Keratinocyte (primary cell): Measurements from ENCODE around the gene CWC22. TPM values are rescaled to one million over a fixed set of nuclear protein-coding genes. Genes with fewer than 3 reads are reported as not detected.
A peak's percentile ranks its signal among the peaks of the same experiment; 100 is the strongest.

Experiments
- DNase-seq: peaks from one replicate; pipeline ENCODE4 v3.0.0-alpha.2; 2011; ENCODE audit warnings: low read depth, missing footprints, low spot score
- FAIRE-seq: peaks from 2 replicates; lab custom pipeline; 2011; peaks lifted over from hg19 to GRCh38; lab: Jason Lieb, UNC
- H2AFZ ChIP-seq: 2 replicates; pipeline ENCODE4 v1.6.0; 2012; ENCODE audit warnings: low read length, control low read depth, inconsistent platforms; ENCODE audit not compliant: control insufficient read depth
- H3K27ac ChIP-seq: 2 replicates; pipeline ENCODE4 v1.5.1; 2011; ENCODE audit warnings: low read length; ENCODE audit not compliant: control insufficient read depth, insufficient read depth
- H3K27me3 ChIP-seq: 3 replicates; pipeline ENCODE4 v1.6.0; 2011; ENCODE audit warnings: low read length; ENCODE audit not compliant: control insufficient read depth, insufficient read depth; ENCODE audit errors: extremely low read depth
- H3K36me3 ChIP-seq, 2 experiments: 2 replicates in 1 of 2; 3 replicates in 1 of 2; pipeline ENCODE4 v1.5.1; 2011; ENCODE audit warnings: low read length in 2 of 2, mild to moderate bottlenecking in 1 of 2; ENCODE audit not compliant: control insufficient read depth in 2 of 2, insufficient read depth in 2 of 2; ENCODE audit errors: extremely low read depth in 1 of 2
- H3K4me1 ChIP-seq: 3 replicates; pipeline ENCODE4 v1.5.1; 2011; ENCODE audit warnings: low read length; ENCODE audit not compliant: control insufficient read depth, insufficient read depth; ENCODE audit errors: extremely low read depth
- H3K4me2 ChIP-seq: 3 replicates; pipeline ENCODE4 v1.6.0; 2011; ENCODE audit warnings: low read depth, low read length; ENCODE audit not compliant: control insufficient read depth, insufficient read depth; ENCODE audit errors: extremely low read depth
- H3K4me3 ChIP-seq, 3 experiments: fragments of 200-600 bp in 1 of 3; sonication (generic) in 1 of 3; 2 replicates in 2 of 3; 3 replicates in 1 of 3; pipeline ENCODE4 v1.5.1; 2011 to 2016; ENCODE audit warnings: low read length in 3 of 3, mild to moderate bottlenecking in 3 of 3, control low read depth in 2 of 3, inconsistent platforms in 1 of 3, low read depth in 1 of 3, mixed read lengths in 1 of 3, mixed run types in 1 of 3, moderate library complexity in 1 of 3; ENCODE audit not compliant: control insufficient read depth in 2 of 3, insufficient read depth in 2 of 3; ENCODE audit errors: extremely low read depth in 1 of 3
- H3K79me2 ChIP-seq: 2 replicates; pipeline ENCODE4 v1.6.0; 2012; ENCODE audit warnings: low read length; ENCODE audit not compliant: control insufficient read depth, insufficient read depth
- H3K9ac ChIP-seq: 3 replicates; pipeline ENCODE4 v1.6.0; 2011; ENCODE audit warnings: low read length; ENCODE audit not compliant: control insufficient read depth, insufficient read depth; ENCODE audit errors: extremely low read depth
- H3K9me1 ChIP-seq: 3 replicates; pipeline ENCODE4 v1.6.0; 2011; ENCODE audit warnings: low read length; ENCODE audit not compliant: control insufficient read depth, insufficient read depth; ENCODE audit errors: extremely low read depth
- H3K9me3 ChIP-seq: 2 replicates; pipeline ENCODE4 v1.5.1; 2012; ENCODE audit warnings: low read depth, low read length; ENCODE audit not compliant: control insufficient read depth
- H4K20me1 ChIP-seq: 3 replicates; pipeline ENCODE4 v1.6.0; 2011; ENCODE audit warnings: low read length; ENCODE audit not compliant: control insufficient read depth, insufficient read depth; ENCODE audit errors: extremely low read depth
- EZH2 ChIP-seq: IDR thresholded peaks from one replicate; pipeline ENCODE4 v1.6.1; 2012; ENCODE audit warnings: inconsistent platforms, mild to moderate bottlenecking, low read length, moderate library complexity
- dilution Hi-C: fragments of 300-500 bp; cut with MboI; formaldehyde crosslinking; loops from one replicate; pipeline ENCODE4 v1.7.0; 2020; ENCODE audit warnings: low sequenced_read_pairs; ENCODE audit not compliant: extremely low pct_ligation_motif_present
- polyA plus RNA-seq, 5 experiments: library from polyadenylated mRNA; depleted of rRNA in 3 of 5; stranded (reverse) in 3 of 5; stranded (forward) in 1 of 5; unstranded in 1 of 5; fragments of >200 nt; gene quantifications; 1 replicate in 1 of 5; 2 replicates in 3 of 5; 3 replicates in 1 of 5; pipeline versions ENCODE4 v1.2.1 to v1.2.3, GENCODE V29; 2011 to 2012; ENCODE audit warnings: missing spikeins in 2 of 5, low read depth in 1 of 5, low replicate concordance in 1 of 5
- TF ChIP-seq, protein P1 (sequence below), 3 experiments: IDR thresholded peaks in 1 of 3; conservative IDR thresholded peaks in 1 of 3; optimal IDR thresholded peaks in 1 of 3; 2 replicates in 2 of 3; 3 replicates in 1 of 3; pipeline versions ENCODE3 to v1.5.1; 2011; ENCODE audit warnings: low read length in 3 of 3, mild to moderate bottlenecking in 3 of 3, moderate library complexity in 2 of 3, control low read depth in 1 of 3, inconsistent platforms in 1 of 3; ENCODE audit not compliant: insufficient read depth in 2 of 3; ENCODE audit errors: extremely low read depth in 1 of 3

Gene CWC22
- polyA plus RNA-seq, 1 donor (not counting 4 experiments of a cell fraction or from before 2014, with no cell fraction given), result 8.8 TPM

DNA sequence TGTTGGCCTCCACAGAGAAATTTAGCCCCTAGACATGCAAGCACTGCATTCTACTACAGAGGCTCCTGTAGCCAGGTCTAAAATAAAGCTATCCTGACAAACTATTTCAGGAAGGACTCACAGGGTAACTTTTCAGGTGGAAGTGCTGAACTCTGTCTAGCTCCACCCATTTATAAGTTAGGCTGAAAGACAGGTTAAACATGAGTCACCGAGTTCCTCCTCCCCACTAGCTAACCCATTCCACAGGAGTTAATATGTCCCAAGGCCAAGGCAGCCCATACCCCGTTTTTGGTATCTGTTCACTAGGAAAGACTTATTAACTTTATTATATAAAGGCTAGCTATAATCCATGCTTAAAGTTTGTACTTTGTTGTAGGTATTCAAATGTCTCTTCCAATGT is 3.5 kb downstream of the CWC22 start:
- no peak overlapping the region for H3K9ac ChIP-seq
- no peak for TF ChIP-seq EZH2
- TF ChIP-seq, protein P1, sequence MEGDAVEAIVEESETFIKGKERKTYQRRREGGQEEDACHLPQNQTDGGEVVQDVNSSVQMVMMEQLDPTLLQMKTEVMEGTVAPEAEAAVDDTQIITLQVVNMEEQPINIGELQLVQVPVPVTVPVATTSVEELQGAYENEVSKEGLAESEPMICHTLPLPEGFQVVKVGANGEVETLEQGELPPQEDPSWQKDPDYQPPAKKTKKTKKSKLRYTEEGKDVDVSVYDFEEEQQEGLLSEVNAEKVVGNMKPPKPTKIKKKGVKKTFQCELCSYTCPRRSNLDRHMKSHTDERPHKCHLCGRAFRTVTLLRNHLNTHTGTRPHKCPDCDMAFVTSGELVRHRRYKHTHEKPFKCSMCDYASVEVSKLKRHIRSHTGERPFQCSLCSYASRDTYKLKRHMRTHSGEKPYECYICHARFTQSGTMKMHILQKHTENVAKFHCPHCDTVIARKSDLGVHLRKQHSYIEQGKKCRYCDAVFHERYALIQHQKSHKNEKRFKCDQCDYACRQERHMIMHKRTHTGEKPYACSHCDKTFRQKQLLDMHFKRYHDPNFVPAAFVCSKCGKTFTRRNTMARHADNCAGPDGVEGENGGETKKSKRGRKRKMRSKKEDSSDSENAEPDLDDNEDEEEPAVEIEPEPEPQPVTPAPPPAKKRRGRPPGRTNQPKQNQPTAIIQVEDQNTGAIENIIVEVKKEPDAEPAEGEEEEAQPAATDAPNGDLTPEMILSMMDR (optimal IDR thresholded peaks at IDR 0.05 in 1 of 3, IDR thresholded peaks at IDR 0.05 in 1 of 3, conservative IDR thresholded peaks at IDR 0.05 in 1 of 3; ENCODE audit: extremely low read depth in 1 of 3, insufficient read depth in 2 of 3, low read length in 3 of 3), result no peak
- H3K4me3 ChIP-seq, result no peak overlapping the region
- H2AFZ ChIP-seq, result no peak overlapping the region
- no peak overlapping the region for H3K27ac ChIP-seq
- peaks cover 72% of the 10 kb centered on the region for H3K79me2 ChIP-seq
- peak overlapping the region; percentile 46 for H3K4me2 ChIP-seq
- peak; percentile 62 for FAIRE-seq
- H3K27me3 ChIP-seq, result no peaks in the 10 kb centered on the region
- peak; percentile 38 for DNase-seq
- H3K9me3 ChIP-seq, result no peaks in the 10 kb centered on the region
- dilution Hi-C loops, result no loop called here
- no peaks in the 10 kb centered on the region for H4K20me1 ChIP-seq
- H3K4me1 ChIP-seq, result peaks cover 23% of the 10 kb centered on the region
- no peaks in the 10 kb centered on the region for H3K9me1 ChIP-seq
- no peaks in the 10 kb centered on the region for H3K36me3 ChIP-seq

GRCh38 chr2:180003073-180003472 is 4.0 kb downstream of the CWC22 start:
- Histone ChIP-seq H3K79me2 (peaks cover 76% of the 10 kb centered on the region), H3K27ac (no peak overlapping the region), H3K27me3 (no peaks in the 10 kb centered on the region), H3K9ac (no peak overlapping the region), H3K36me3 (no peaks in the 10 kb centered on the region), H3K4me3 (no peak overlapping the region), H3K9me3 (no peaks in the 10 kb centered on the region), H4K20me1 (no peaks in the 10 kb centered on the region), H3K4me1 (peaks cover 23% of the 10 kb centered on the region), H2AFZ (no peak overlapping the region), H3K4me2 (peak overlapping the region; percentile 46), H3K9me1 (no peaks in the 10 kb centered on the region)
- no peak for DNase-seq
- TF ChIP-seq EZH2, result no peak
- TF ChIP-seq, protein P1 (optimal IDR thresholded peaks at IDR 0.05 in 1 of 3, IDR thresholded peaks at IDR 0.05 in 1 of 3, conservative IDR thresholded peaks at IDR 0.05 in 1 of 3; ENCODE audit: extremely low read depth in 1 of 3, insufficient read depth in 2 of 3, low read length in 3 of 3), result no peak
- FAIRE-seq, result peak; percentile 29
- dilution Hi-C loops, result no loop called here
